Smooth muscle cell of trachea (primary cell): Measurements from ENCODE around the gene CYB561A3. TPM values are rescaled to one million over a fixed set of nuclear protein-coding genes. Genes with fewer than 3 reads are reported as not detected.

Source experiments
- total RNA-seq: library from RNA; depleted of rRNA; stranded (reverse); fragments of >200 nt; gene quantifications from 2 replicates; pipeline ENCODE4 v1.2.1, GENCODE V29; 2014

CYB561A3 gene, protein sequence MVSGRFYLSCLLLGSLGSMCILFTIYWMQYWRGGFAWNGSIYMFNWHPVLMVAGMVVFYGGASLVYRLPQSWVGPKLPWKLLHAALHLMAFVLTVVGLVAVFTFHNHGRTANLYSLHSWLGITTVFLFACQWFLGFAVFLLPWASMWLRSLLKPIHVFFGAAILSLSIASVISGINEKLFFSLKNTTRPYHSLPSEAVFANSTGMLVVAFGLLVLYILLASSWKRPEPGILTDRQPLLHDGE
- 38.1 and 174 TPM in 2 replicates for total RNA-seq

DNA sequence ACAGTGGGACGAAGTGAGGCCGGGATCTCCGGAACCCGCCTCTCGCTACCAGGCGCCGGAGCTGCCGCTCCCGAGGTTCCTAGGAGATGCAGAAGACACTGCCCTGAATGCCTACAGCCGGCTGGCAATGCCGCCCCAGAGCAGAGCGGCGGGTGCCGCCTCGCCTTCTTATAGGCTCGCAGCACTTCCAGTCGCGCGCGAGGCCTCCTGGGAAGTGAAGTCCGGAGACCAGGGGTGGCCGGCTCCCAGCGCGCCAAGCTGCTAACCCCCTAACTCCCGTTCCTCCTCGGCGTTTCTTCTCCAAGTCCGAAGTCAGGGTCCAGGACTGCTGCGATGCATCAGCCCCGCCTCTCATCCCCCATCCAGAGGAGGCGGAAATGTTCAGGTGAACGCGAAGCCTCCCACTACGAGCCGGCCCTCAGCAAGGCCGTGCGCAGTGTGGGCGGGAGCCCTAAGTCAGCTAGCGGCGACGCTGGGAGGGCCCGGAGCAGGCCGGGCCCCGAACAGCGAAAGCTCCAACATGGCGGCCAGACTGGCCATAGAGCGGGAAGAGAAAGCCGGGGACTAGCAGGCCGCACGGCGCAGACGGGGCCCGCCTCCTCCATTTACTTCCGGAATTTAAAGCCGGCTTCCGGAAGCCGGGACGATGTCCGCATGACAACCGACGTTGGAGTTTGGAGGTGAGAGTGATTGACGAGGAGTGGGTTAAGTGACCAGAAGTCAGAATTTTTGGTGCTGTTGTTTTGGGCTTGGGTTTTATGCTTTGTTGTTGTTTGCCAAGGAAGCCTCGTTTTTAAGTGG lies at the start of gene CYB561A3, which contains the start of gene TMEM138:
Gene CYB561A3, minus strand, starts transcription at position 142 of the 801 bp plus-strand sequence. CDS start 5,169 bp downstream, outside the sequence.
Gene TMEM138, plus strand, starts transcription at position 634 of the 801 bp plus-strand sequence. CDS start 2,017 bp downstream, outside the sequence.

DNA sequence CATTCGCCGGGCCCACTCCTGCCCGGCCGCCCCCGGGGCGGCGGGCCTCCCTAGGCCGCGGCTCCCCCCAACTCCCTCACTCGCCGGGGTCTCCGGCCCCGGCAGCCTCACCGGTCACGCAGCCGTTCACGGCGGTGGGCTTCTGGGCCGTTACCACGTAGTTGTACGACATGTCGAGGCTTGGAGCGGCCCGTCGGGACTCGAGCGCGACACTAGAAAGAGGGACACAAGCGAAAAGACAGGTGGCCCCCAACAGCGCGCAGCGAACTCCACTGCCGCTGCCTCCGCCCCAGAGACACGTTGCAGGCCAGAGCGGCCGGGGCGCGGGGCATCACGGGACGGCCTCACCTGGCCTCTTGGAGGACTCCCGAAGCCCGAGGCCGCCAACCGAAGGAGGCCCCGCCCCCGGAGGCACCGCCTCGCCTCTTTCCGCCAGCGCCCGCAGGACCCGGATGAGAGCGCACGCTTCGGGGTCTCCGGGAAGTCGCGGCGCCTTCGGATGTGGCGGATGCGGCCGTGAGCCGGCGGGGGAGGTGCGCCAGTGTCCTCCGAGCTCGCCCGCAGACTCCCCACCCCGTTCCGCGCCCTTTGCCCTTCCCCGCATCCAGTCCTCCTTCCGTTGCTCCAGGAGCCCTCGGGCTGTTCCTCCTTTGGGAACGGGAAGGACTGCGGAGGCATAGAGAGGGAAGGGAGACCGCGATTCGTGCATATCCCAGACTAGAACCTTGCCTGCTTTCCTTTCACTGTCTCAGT lies 28.7 kb downstream of the CYB561A3 start, which contains the start of the genes DDB1 and TKFC:
Gene DDB1, minus strand, starts transcription at position 309 of the 753 bp plus-strand sequence. Its CDS starts 137 bp downstream, at position 172.
Gene TKFC, plus strand, starts transcription at position 432 of the 753 bp plus-strand sequence. CDS start 1,501 bp downstream, outside the sequence.

Other genes with a start within 250 kb of the CYB561A3 start
- 10.0 and 13.1 TPM in 2 replicates for gene VPS37C, start 200.5 kb downstream of the CYB561A3 start, total RNA-seq
- gene PGA3, start 158.4 kb downstream of the CYB561A3 start, total RNA-seq, result 0.50 and 2.0 TPM in 2 replicates
- gene PGA4, start 139.5 kb downstream of the CYB561A3 start, total RNA-seq, result 0.66 TPM in 1 of 2 replicates, not detected in the other
- 0.29 and 0.50 TPM in 2 replicates for gene PGA5, start 120.7 kb downstream of the CYB561A3 start, total RNA-seq
- 1.2 and 8.4 TPM in 2 replicates for gene VWCE, start 66.6 kb downstream of the CYB561A3 start, total RNA-seq
- 292 and 525 TPM in 2 replicates for gene DDB1, start 28.8 kb downstream of the CYB561A3 start, total RNA-seq
- 33.5 and 37.1 TPM in 2 replicates for gene TKFC, start 28.7 kb downstream of the CYB561A3 start, total RNA-seq
- gene TMEM138, start 492 bp upstream of the CYB561A3 start, total RNA-seq, result 14.7 and 25.3 TPM in 2 replicates
- gene TMEM216, start 30.7 kb upstream of the CYB561A3 start, total RNA-seq, result 7.6 and 11.8 TPM in 2 replicates
- gene CPSF7, start 68.1 kb upstream of the CYB561A3 start, total RNA-seq, result 20.8 and 21.2 TPM in 2 replicates
- 33.7 and 52.7 TPM in 2 replicates for gene SDHAF2, start 68.2 kb upstream of the CYB561A3 start, total RNA-seq
- gene LRRC10B, start 146.9 kb upstream of the CYB561A3 start, total RNA-seq, result 0.17 TPM in 1 of 2 replicates, not detected in the other
- 12.1 and 22.7 TPM in 2 replicates for gene SYT7, start 219.2 kb upstream of the CYB561A3 start, total RNA-seq